ENCODE data around the gene LMAN1L.

LMAN1L gene

GRCh38 chr15:74838137-74838516 lies 25.5 kb downstream of the LMAN1L start:
- Histone ChIP-seq H3K79me2 (ENCODE audit: insufficient read depth, low read length) (no peaks in the 10 kb centered on the region), H3F3A (ENCODE audit: insufficient read depth) (no peaks in the 10 kb centered on the region), H3K9me2 (replicated peaks; ENCODE audit: insufficient read depth, low read length) (no peaks in the 10 kb centered on the region), H3K27ac (ENCODE audit: low read depth, low read length) (no peak overlapping the region), H3K27me3 (ENCODE audit: low read length) (no peaks in the 10 kb centered on the region), H3K4me2 (ENCODE audit: low read depth, low read length, poor library complexity, severe bottlenecking) (no peak overlapping the region), H3K9ac (ENCODE audit: low read length) (no peak overlapping the region), H3K4me3 (ENCODE audit: insufficient read depth, low read length, poor library complexity, severe bottlenecking) (no peak overlapping the region), H4K20me1 (ENCODE audit: low read depth, low read length) (no peaks in the 10 kb centered on the region), H3K9me3 (ENCODE audit: insufficient read depth, low read length) (no peaks in the 10 kb centered on the region), H3K36me3 (ENCODE audit: low read length) (no peaks in the 10 kb centered on the region), H2AFZ (ENCODE audit: low read depth, low read length, severe bottlenecking) (no peak overlapping the region)
- no peak for TF ChIP-seq CTCF (IDR thresholded peaks at IDR 0.05; ENCODE audit: insufficient read depth, low read length, poor library complexity, severe bottlenecking)
- no peak for TF ChIP-seq EZH2phosphoT487 (conservative IDR thresholded peaks at IDR 0.05; ENCODE audit: low read length)

GRCh38 chr15:74838746-74839525 lies 26.3 kb downstream of the LMAN1L start:
- no peak overlapping the region for H3K4me3 ChIP-seq (ENCODE audit: insufficient read depth, low read length, poor library complexity, severe bottlenecking)
- H4K20me1 ChIP-seq (ENCODE audit: low read depth, low read length) = no peaks in the 10 kb centered on the region
- no peak overlapping the region for H3K9ac ChIP-seq (ENCODE audit: low read length)
- TF ChIP-seq EZH2phosphoT487 (conservative IDR thresholded peaks at IDR 0.05; ENCODE audit: low read length) (no peak), CTCF (IDR thresholded peaks at IDR 0.05; ENCODE audit: insufficient read depth, low read length, poor library complexity, severe bottlenecking) (no peak)
- H3K9me2 ChIP-seq (replicated peaks; ENCODE audit: insufficient read depth, low read length) = no peaks in the 10 kb centered on the region
- no peaks in the 10 kb centered on the region for H3K9me3 ChIP-seq (ENCODE audit: insufficient read depth, low read length)
- H3K79me2 ChIP-seq (ENCODE audit: insufficient read depth, low read length) = no peaks in the 10 kb centered on the region
- H2AFZ ChIP-seq (ENCODE audit: low read depth, low read length, severe bottlenecking) = no peak overlapping the region
- no peaks in the 10 kb centered on the region for H3K27me3 ChIP-seq (ENCODE audit: low read length)
- no peak overlapping the region for H3K27ac ChIP-seq (ENCODE audit: low read depth, low read length)
- no peak overlapping the region for H3K4me2 ChIP-seq (ENCODE audit: low read depth, low read length, poor library complexity, severe bottlenecking)
- peaks cover 6% of the 10 kb centered on the region; the same call in 1 of the 2 replicates for H3F3A ChIP-seq (ENCODE audit: insufficient read depth)
- no peaks in the 10 kb centered on the region for H3K36me3 ChIP-seq (ENCODE audit: low read length)

GRCh38 chr15:74839526-74840395 lies 27.1 kb downstream of the LMAN1L start:
- no peak overlapping the region for H3K4me2 ChIP-seq (ENCODE audit: low read depth, low read length, poor library complexity, severe bottlenecking)
- no peaks in the 10 kb centered on the region for H3K9me3 ChIP-seq (ENCODE audit: insufficient read depth, low read length)

More at GRCh38 chr15:74839526-74840395, 27.1 kb downstream of the LMAN1L start:
- H3K27ac ChIP-seq (ENCODE audit: low read depth, low read length) = no peak overlapping the region
- H3F3A ChIP-seq (ENCODE audit: insufficient read depth) = peaks cover 11% of the 10 kb centered on the region; the same call in 1 of the 2 replicates
- H3K4me3 ChIP-seq (ENCODE audit: insufficient read depth, low read length, poor library complexity, severe bottlenecking) = no peak overlapping the region
- no peaks in the 10 kb centered on the region for H4K20me1 ChIP-seq (ENCODE audit: low read depth, low read length)
- H2AFZ ChIP-seq (ENCODE audit: low read depth, low read length, severe bottlenecking) = no peak overlapping the region
- H3K9ac ChIP-seq (ENCODE audit: low read length) = no peak overlapping the region
- no peaks in the 10 kb centered on the region for H3K9me2 ChIP-seq (replicated peaks; ENCODE audit: insufficient read depth, low read length)
- no peaks in the 10 kb centered on the region for H3K27me3 ChIP-seq (ENCODE audit: low read length)
- no peaks in the 10 kb centered on the region for H3K36me3 ChIP-seq (ENCODE audit: low read length)
- no peaks in the 10 kb centered on the region for H3K79me2 ChIP-seq (ENCODE audit: insufficient read depth, low read length)
- TF ChIP-seq EZH2phosphoT487 (conservative IDR thresholded peaks at IDR 0.05; ENCODE audit: low read length) = no peak
- TF ChIP-seq CTCF (IDR thresholded peaks at IDR 0.05; ENCODE audit: insufficient read depth, low read length, poor library complexity, severe bottlenecking) = no peak

Measured in SU-DHL-6 (cell line).